Epidermal melanocyte (primary cell): ENCODE data around the gene FAM83D.

Experiments used
- DNase-seq: peaks from one replicate; pipeline ENCODE4 v3.0.0; 2011; ENCODE audit warnings: low spot score; ENCODE audit not compliant: insufficient read length

Gene FAM83D

DNA sequence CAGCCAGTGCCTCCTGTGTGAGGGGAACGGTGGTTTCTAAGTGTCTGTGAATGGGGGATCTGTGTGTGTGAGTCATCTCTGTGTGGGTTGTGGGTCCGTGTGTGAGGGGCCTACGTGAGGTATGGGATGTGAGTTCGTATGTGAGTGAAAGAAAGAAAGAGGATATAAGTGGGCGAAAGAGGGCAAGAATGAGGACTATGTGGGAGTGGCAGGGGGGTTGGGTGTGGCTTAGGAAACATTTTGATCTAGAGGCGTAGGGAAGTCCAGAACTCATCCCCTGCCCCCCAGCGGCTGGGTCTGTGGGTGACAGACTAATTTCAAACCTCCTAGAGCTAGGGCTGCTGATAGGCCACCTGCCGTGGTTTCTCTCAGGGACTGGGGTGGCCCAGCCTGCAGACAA lies 71.4 kb downstream of the FAM83D start:
- no peak for DNase-seq

- DNase-seq: no peak
Observed at GRCh38 chr20:38999217-38999616, 73.0 kb downstream of the FAM83D start.

- DNase-seq: no peak
Observed at GRCh38 chr20:38999965-39000910, 74.0 kb downstream of the FAM83D start.
